Kidney capillary endothelial cell (primary cell): ENCODE measurements around the gene ASTN2.

ENCODE experiments used
- DNase-seq: peaks from one replicate; pipeline ENCODE4 v3.0.0-alpha.2; 2018; ENCODE audit warnings: low spot score

The ASTN2 gene

GRCh38 chr9:117164512-117164911 is 250.3 kb downstream of the ASTN2 start:
- DNase-seq: no peak

GRCh38 chr9:117160254-117160653 is 254.6 kb downstream of the ASTN2 start:
- no peak for DNase-seq

GRCh38 chr9:117156771-117157535 is 257.9 kb downstream of the ASTN2 start:
- no peak for DNase-seq

GRCh38 chr9:117156144-117156688 is 258.6 kb downstream of the ASTN2 start:
- DNase-seq: no peak

GRCh38 chr9:117153021-117153420 is 261.8 kb downstream of the ASTN2 start:
- DNase-seq: peak; percentile 7

- no peak for DNase-seq
Measured at GRCh38 chr9:117151716-117152115, 263.1 kb downstream of the ASTN2 start.

GRCh38 chr9:117149996-117150395 is 264.9 kb downstream of the ASTN2 start:
- DNase-seq: no peak

- no peak for DNase-seq
Measured at GRCh38 chr9:117145811-117146490, 268.9 kb downstream of the ASTN2 start.

GRCh38 chr9:117145081-117145480 is 269.8 kb downstream of the ASTN2 start:
- no peak for DNase-seq

- no peak for DNase-seq
Measured at GRCh38 chr9:117138231-117138630, 276.6 kb downstream of the ASTN2 start.

- no peak for DNase-seq
Measured at GRCh38 chr9:117136461-117136860, 278.4 kb downstream of the ASTN2 start.

GRCh38 chr9:117135501-117136098 is 279.3 kb downstream of the ASTN2 start:
- no peak for DNase-seq

- no peak for DNase-seq
Measured at GRCh38 chr9:117134826-117135500, 279.9 kb downstream of the ASTN2 start.

GRCh38 chr9:117126871-117127270 is 288.0 kb downstream of the ASTN2 start:
- no peak for DNase-seq

GRCh38 chr9:117125531-117125930 is 289.3 kb downstream of the ASTN2 start:
- DNase-seq: no peak

GRCh38 chr9:117123729-117124128 is 291.1 kb downstream of the ASTN2 start:
- DNase-seq: no peak

GRCh38 chr9:117122953-117123352 is 291.9 kb downstream of the ASTN2 start:
- DNase-seq: no peak

- DNase-seq: no peak
Measured at GRCh38 chr9:117122102-117122501, 292.8 kb downstream of the ASTN2 start.

- DNase-seq: no peak
Measured at GRCh38 chr9:117121316-117121715, 293.5 kb downstream of the ASTN2 start.

- no peak for DNase-seq
Measured at GRCh38 chr9:117120061-117120460, 294.8 kb downstream of the ASTN2 start.

- no peak for DNase-seq
Measured at GRCh38 chr9:117116084-117116483, 298.8 kb downstream of the ASTN2 start.

- no peak for DNase-seq
Measured at GRCh38 chr9:117114768-117115167, 300.1 kb downstream of the ASTN2 start.
